Osteoblast (primary cell): ENCODE measurements around the gene HCFC1R1. TPM values are rescaled to one million over a fixed set of nuclear protein-coding genes. Genes with fewer than 3 reads are reported as not detected.
A peak's percentile ranks its signal among the peaks of the same experiment; 100 is the strongest.

Source experiments
- DNase-seq: peaks from one replicate; pipeline ENCODE4 v3.0.0; 2011; ENCODE audit warnings: low spot score, mixed read lengths; ENCODE audit not compliant: insufficient read length; ENCODE audit errors: missing footprints
- H2AFZ ChIP-seq: 2 replicates; pipeline ENCODE4 v1.6.0; 2011; ENCODE audit warnings: mild to moderate bottlenecking, low read length
- H3K27ac ChIP-seq: 2 replicates; pipeline ENCODE4 v1.5.1; 2011; ENCODE audit warnings: mild to moderate bottlenecking, low read depth, low read length, moderate library complexity
- H3K27me3 ChIP-seq: 2 replicates; pipeline ENCODE4 v1.6.0; 2012; ENCODE audit warnings: mild to moderate bottlenecking, control low read depth, inconsistent platforms, low read length, moderate library complexity; ENCODE audit not compliant: insufficient read depth
- H3K36me3 ChIP-seq: 2 replicates; pipeline ENCODE4 v1.5.1; 2011; ENCODE audit warnings: mild to moderate bottlenecking, low read length, control low read depth, moderate library complexity; ENCODE audit not compliant: insufficient read depth
- H3K4me1 ChIP-seq: 2 replicates; pipeline ENCODE4 v1.5.1; 2011; ENCODE audit warnings: mild to moderate bottlenecking, low read length, control low read depth, moderate library complexity; ENCODE audit not compliant: insufficient read depth
- H3K4me2 ChIP-seq: 2 replicates; pipeline ENCODE4 v1.6.0; 2011; ENCODE audit warnings: mild to moderate bottlenecking, low read length; ENCODE audit not compliant: insufficient read depth
- H3K4me3 ChIP-seq: fragments of 200-600 bp; sonication (generic); 3 replicates; pipeline ENCODE4 v1.5.1; 2012; ENCODE audit warnings: mild to moderate bottlenecking, low read length, inconsistent platforms; ENCODE audit not compliant: insufficient read depth
- H3K79me2 ChIP-seq: 2 replicates; pipeline ENCODE4 v1.6.0; 2012; ENCODE audit warnings: mild to moderate bottlenecking, low read length, control low read depth, inconsistent platforms; ENCODE audit not compliant: insufficient read depth
- H3K9me3 ChIP-seq: 2 replicates; pipeline ENCODE4 v1.5.1; 2011; ENCODE audit warnings: low read depth, low read length, control low read depth
- H4K20me1 ChIP-seq: 2 replicates; pipeline ENCODE4 v1.6.0; 2012; ENCODE audit warnings: mild to moderate bottlenecking, low read length, control low read depth; ENCODE audit not compliant: insufficient read depth
- total RNA-seq: library from RNA; depleted of rRNA; stranded (reverse); fragments of >200 nt; gene quantifications from 2 replicates; pipeline ENCODE4 v1.2.3, GENCODE V29; 2012
- TF ChIP-seq, protein P1 (sequence below): IDR thresholded peaks from 2 replicates; pipeline ENCODE4 v1.5.1; 2011; ENCODE audit warnings: mild to moderate bottlenecking, low read depth, low read length, moderate library complexity; ENCODE audit errors: extremely low read depth

The HCFC1R1 gene
- total RNA-seq, 1 donor, result 20.3 TPM

DNA sequence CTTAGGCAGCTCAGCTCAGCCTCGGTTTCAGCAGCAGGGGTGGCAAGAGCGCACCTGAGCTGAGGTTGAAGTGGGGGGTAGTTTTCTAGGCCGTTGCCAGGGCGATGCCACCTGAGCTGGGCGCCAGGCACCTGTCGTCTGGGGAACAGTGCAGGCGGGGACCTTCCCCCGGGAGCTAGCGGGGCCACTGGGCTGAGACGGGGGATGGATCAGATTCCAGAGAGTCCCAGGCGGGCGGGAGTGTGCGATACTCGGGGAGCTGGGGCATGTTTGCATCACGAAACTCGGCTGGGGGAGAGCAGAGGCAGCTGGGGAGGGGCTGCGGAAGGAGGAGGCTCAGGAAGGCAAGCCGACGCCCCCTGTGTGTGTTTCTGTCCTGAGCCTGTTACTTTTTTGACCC lies 11.5 kb downstream of the HCFC1R1 start:
- Histone ChIP-seq H3K4me2 (no peak overlapping the region), H3K27me3 (peaks cover 67% of the 10 kb centered on the region), H3K4me1 (no peaks in the 10 kb centered on the region), H3K4me3 (no peak overlapping the region), H3K79me2 (no peaks in the 10 kb centered on the region), H3K9me3 (no peaks in the 10 kb centered on the region), H4K20me1 (no peaks in the 10 kb centered on the region), H3K27ac (no peak overlapping the region), H2AFZ (no peak overlapping the region), H3K36me3 (no peaks in the 10 kb centered on the region)
- TF ChIP-seq, protein P1, sequence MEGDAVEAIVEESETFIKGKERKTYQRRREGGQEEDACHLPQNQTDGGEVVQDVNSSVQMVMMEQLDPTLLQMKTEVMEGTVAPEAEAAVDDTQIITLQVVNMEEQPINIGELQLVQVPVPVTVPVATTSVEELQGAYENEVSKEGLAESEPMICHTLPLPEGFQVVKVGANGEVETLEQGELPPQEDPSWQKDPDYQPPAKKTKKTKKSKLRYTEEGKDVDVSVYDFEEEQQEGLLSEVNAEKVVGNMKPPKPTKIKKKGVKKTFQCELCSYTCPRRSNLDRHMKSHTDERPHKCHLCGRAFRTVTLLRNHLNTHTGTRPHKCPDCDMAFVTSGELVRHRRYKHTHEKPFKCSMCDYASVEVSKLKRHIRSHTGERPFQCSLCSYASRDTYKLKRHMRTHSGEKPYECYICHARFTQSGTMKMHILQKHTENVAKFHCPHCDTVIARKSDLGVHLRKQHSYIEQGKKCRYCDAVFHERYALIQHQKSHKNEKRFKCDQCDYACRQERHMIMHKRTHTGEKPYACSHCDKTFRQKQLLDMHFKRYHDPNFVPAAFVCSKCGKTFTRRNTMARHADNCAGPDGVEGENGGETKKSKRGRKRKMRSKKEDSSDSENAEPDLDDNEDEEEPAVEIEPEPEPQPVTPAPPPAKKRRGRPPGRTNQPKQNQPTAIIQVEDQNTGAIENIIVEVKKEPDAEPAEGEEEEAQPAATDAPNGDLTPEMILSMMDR, result no peak
- DNase-seq, result peak; percentile 89

DNA sequence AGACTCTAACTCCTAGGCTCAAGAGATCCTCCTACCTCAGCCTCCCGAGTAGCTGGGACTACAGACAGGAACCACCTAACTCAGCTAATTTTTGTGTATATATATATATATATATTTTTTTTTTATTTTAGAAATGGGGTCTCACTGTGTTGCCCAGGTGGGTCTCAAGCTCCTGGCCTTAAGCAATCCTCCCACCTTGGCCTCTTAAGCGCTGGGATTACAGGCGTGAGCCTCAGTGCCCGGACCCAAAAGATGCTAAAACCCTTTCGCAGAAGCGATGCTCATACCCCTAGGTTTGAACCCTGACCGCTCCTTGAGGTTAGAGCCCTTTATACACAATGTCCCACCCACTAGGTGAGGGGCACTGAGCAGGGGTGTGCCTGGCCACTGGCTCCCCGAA lies 13.2 kb downstream of the HCFC1R1 start:
- H3K27me3 ChIP-seq, result peaks cover 82% of the 10 kb centered on the region
- H3K4me2 ChIP-seq, result no peak overlapping the region
- no peaks in the 10 kb centered on the region for H3K79me2 ChIP-seq
- TF ChIP-seq, protein P1, result no peak
- no peaks in the 10 kb centered on the region for H3K9me3 ChIP-seq
- no peak overlapping the region for H3K4me3 ChIP-seq
- no peak overlapping the region for H2AFZ ChIP-seq
- H3K4me1 ChIP-seq, result no peaks in the 10 kb centered on the region
- H4K20me1 ChIP-seq, result no peaks in the 10 kb centered on the region
- no peak for DNase-seq
- no peak overlapping the region for H3K27ac ChIP-seq
- H3K36me3 ChIP-seq, result no peaks in the 10 kb centered on the region

DNA sequence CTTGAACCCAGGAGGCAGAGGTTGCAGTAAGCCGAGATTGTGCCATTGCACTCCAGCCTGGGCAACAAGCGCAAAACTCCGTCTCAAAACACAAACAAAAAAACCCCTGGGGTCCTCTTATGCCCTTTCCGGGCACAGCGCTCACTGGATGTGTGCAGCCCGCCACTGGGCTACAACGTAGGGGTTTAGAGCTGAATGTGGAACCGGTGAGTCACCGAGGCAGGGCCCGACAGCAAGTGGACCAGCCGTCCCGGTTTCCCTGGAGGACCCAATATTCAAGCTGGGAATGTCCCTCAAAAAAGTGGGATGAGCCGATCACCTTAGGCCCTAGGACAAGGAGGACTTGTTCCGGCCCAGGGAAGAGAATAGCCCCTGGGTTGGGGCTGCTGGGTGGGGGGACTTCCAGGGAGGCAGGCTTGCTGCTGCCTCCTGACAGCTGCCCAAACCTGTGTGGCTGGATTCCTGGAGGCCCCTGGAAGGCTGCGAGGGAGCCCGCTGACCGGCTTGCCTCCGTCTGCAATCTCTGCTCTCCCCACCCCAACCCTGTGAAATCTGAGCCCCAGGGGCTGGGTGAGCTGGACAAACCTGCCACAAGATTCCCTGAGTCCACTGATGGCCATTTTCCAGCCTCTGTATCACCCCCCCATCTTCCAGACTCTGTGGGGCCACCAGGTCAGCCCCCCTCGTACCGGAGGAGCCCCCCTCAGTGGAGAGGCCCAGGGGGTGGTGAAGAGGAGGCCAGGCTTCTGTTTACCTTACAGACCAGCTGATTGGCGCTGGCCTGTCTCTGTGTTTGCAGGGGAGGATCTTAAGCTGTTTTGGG lies 14.0 kb downstream of the HCFC1R1 start:
- Histone ChIP-seq H3K27me3 (peaks cover 88% of the 10 kb centered on the region), H2AFZ (no peak overlapping the region), H3K36me3 (no peaks in the 10 kb centered on the region), H3K4me1 (no peaks in the 10 kb centered on the region), H3K27ac (no peak overlapping the region), H3K4me2 (no peak overlapping the region), H3K4me3 (no peak overlapping the region), H3K79me2 (no peaks in the 10 kb centered on the region), H4K20me1 (no peaks in the 10 kb centered on the region), H3K9me3 (no peaks in the 10 kb centered on the region)
- TF ChIP-seq, protein P1, result no peak
- peak; percentile 89 for DNase-seq

DNA sequence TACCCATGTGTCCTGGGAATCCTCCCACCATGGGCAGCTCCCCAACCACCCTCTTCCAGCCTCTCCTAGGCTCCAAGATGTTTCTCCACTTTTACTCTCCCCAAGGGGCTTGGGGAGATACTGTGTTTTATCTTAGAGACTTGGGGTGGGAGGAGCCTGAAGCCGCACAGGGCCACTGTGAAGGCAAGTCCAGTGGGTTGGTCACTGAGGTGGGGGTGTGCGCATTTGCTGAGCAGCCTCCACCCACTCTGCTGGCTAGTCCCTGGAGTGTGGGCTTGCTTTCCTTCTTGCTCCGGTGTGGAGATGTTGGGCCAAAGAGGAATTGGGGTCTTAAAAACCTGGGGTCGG lies 15.1 kb downstream of the HCFC1R1 start:
- Histone ChIP-seq H3K27ac (no peak overlapping the region), H3K27me3 (peaks cover 80% of the 10 kb centered on the region), H3K4me3 (no peak overlapping the region), H4K20me1 (no peaks in the 10 kb centered on the region), H2AFZ (no peak overlapping the region), H3K4me2 (no peak overlapping the region), H3K36me3 (no peaks in the 10 kb centered on the region), H3K79me2 (no peaks in the 10 kb centered on the region), H3K9me3 (no peaks in the 10 kb centered on the region), H3K4me1 (no peaks in the 10 kb centered on the region)
- TF ChIP-seq, protein P1, result no peak
- peak; percentile 80 for DNase-seq
